Activated B cell treated with CpG ODN at 0.5 μM for 24 hours (primary cell): ENCODE measurements around the gene NOS1. TPM values are rescaled to one million over a fixed set of nuclear protein-coding genes. Genes with fewer than 3 reads are reported as not detected.
"Not testable (repeated sequence)": the region's sequence is repeated elsewhere in the genome, so short reads cannot be mapped to it uniquely, and the experiment has no call there.

Experiments used
- ATAC-seq: fragments of 200-7000 bp; cut with Tn5 transposase; one replicate; pipeline ENCODE4 v1.10.0; 2021; ENCODE audit warnings: low read depth, mild to moderate bottlenecking, moderate library complexity
- CTCF ChIA-PET: fragments of 350-600 bp; sonication (Branson Sonifier 250); formaldehyde crosslinking; loops from one replicate; lab custom pipeline; 2021; ENCODE audit warnings: antibody characterized with exemption; lab: Charles Lee
- POLR2A ChIA-PET: fragments of 350-600 bp; sonication (Branson Sonifier 250); formaldehyde crosslinking; loops from one replicate; lab custom pipeline; 2021; ENCODE audit warnings: antibody characterized with exemption; lab: Charles Lee
- DNase-seq: peaks from one replicate; pipeline ENCODE4 v3.0.0; 2022
- H3K27ac Mint-ChIP-seq: one replicate; pipeline ENCODE4 v1.8.0; 2020; ENCODE audit warnings: mixed read lengths
- H3K27me3 Mint-ChIP-seq: one replicate; pipeline ENCODE4 v1.8.0; 2021; ENCODE audit warnings: mixed read lengths
- H3K36me3 Mint-ChIP-seq: one replicate; pipeline ENCODE4 v1.8.0; 2021; ENCODE audit warnings: low read depth, mixed read lengths
- H3K4me1 Mint-ChIP-seq: one replicate; pipeline ENCODE4 v1.8.0; 2021; ENCODE audit warnings: mixed read lengths
- H3K4me3 Mint-ChIP-seq: one replicate; pipeline ENCODE4 v1.8.0; 2020; ENCODE audit warnings: mild to moderate bottlenecking, mixed read lengths
- H3K9me3 Mint-ChIP-seq: one replicate; pipeline ENCODE4 v1.8.0; 2020; ENCODE audit warnings: mixed read lengths
- CTCF ChIP-seq: fragments of 200-600 bp; IDR thresholded peaks from one replicate; pipeline ENCODE4 v1.8.0; 2022; ENCODE audit warnings: antibody characterized with exemption, mild to moderate bottlenecking
- intact Hi-C: fragments of 100-400 bp; cut with micrococcal nuclease; formaldehyde crosslinking; loops from one replicate; pipeline ENCODE4 v1.15.1; 2024
- total RNA-seq: library from RNA; stranded (reverse); gene quantifications from 2 replicates; pipeline ENCODE4 v1.2.3, GENCODE V29; 2022

Gene NOS1
- total RNA-seq, 1 donor from 2014 or later, result not detected

- H3K4me3 Mint-ChIP-seq, result no peak overlapping the region
- intact Hi-C loops, result loop anchor here (5.0 to 10.0 kb wide), 3 partner anchors 371 to 1187 kb away; partner anchors contain the start of genes RNFT2, SPRING1, SUDS3 and TAOK3
Observed at GRCh38 chr12:117188121-117188665, 173.2 kb downstream of the NOS1 start.

GRCh38 chr12:117187421-117187820, 174.0 kb downstream of the NOS1 start:
- Mint-ChIP-seq H3K36me3 (peaks cover 45% of the 10 kb centered on the region), H3K4me3 (no peak overlapping the region), H3K27me3 (no peaks in the 10 kb centered on the region), H3K9me3 (no peaks in the 10 kb centered on the region), H3K27ac (no peak overlapping the region), H3K4me1 (peaks cover 29% of the 10 kb centered on the region)
- intact Hi-C loops, result loop anchor here (5.0 to 10.0 kb wide), 3 partner anchors 370 to 1187 kb away; partner anchors contain the start of genes RNFT2, SPRING1, SUDS3 and TAOK3
- ATAC-seq, result no peak
- TF ChIP-seq CTCF, result no peak
- ChIA-PET CTCF (no interaction called here), POLR2A (no interaction called here)
- DNase-seq, result no peak

More at GRCh38 chr12:117188121-117188665, 173.2 kb downstream of the NOS1 start:
- peaks cover 43% of the 10 kb centered on the region for H3K36me3 Mint-ChIP-seq
- ChIA-PET CTCF (no interaction called here), POLR2A (interaction anchor here (0.6 kb wide), 1 partner anchor 516 kb away, joined by 9 read pairs; no protein-coding TSS in a partner anchor)
- TF ChIP-seq CTCF, result no peak
- peaks cover 29% of the 10 kb centered on the region for H3K4me1 Mint-ChIP-seq
- DNase-seq (no peak), ATAC-seq (no peak)
- H3K9me3 Mint-ChIP-seq, result no peaks in the 10 kb centered on the region
- no peaks in the 10 kb centered on the region for H3K27me3 Mint-ChIP-seq
- no peak overlapping the region for H3K27ac Mint-ChIP-seq

- Mint-ChIP-seq H3K27me3 (no peaks in the 10 kb centered on the region), H3K4me3 (no peak overlapping the region), H3K4me1 (peaks cover 7% of the 10 kb centered on the region), H3K27ac (no peak overlapping the region), H3K36me3 (peaks cover 75% of the 10 kb centered on the region), H3K9me3 (peaks cover 4% of the 10 kb centered on the region)
- intact Hi-C loops, result loop anchor here (10.0 kb wide), 1 partner anchor 1192 kb away; the partner anchor contains the start of genes SUDS3 and TAOK3
- DNase-seq, result no peak
- POLR2A ChIA-PET, result interaction anchor here (0.7 kb wide), 1 partner anchor 1200 kb away, joined by 3 read pairs; no protein-coding TSS in a partner anchor
- TF ChIP-seq CTCF, result no peak
- CTCF ChIA-PET, result no interaction called here
- no peak for ATAC-seq
Observed at GRCh38 chr12:117182866-117183265, 178.6 kb downstream of the NOS1 start.

GRCh38 chr12:117181468-117181843, 180.0 kb downstream of the NOS1 start:
- H3K27ac Mint-ChIP-seq, H3K4me3 Mint-ChIP-seq, DNase-seq, ATAC-seq, CTCF ChIA-PET, H3K27me3 Mint-ChIP-seq, H3K4me1 Mint-ChIP-seq, H3K9me3 Mint-ChIP-seq: not testable (repeated sequence)
- POLR2A ChIA-PET, result interaction anchor here (0.7 kb wide), 1 partner anchor 235 kb away, joined by 4 read pairs; no protein-coding TSS in a partner anchor
- intact Hi-C loops, result loop anchor here (10.0 kb wide), 1 partner anchor 1193 kb away; the partner anchor contains the start of genes SUDS3 and TAOK3
- H3K36me3 Mint-ChIP-seq, result peaks cover 80% of the 10 kb centered on the region

- H3K36me3 Mint-ChIP-seq, result peaks cover 81% of the 10 kb centered on the region
- ATAC-seq (no peak), DNase-seq (no peak)
- H3K9me3 Mint-ChIP-seq, result peaks cover 4% of the 10 kb centered on the region
- no peak for TF ChIP-seq CTCF
- no peaks in the 10 kb centered on the region for H3K27me3 Mint-ChIP-seq
- ChIA-PET POLR2A (interaction anchor here (0.7 kb wide), 1 partner anchor 234 kb away, joined by 4 read pairs; no protein-coding TSS in a partner anchor), CTCF (no interaction called here)
- no peak overlapping the region for H3K4me3 Mint-ChIP-seq
- H3K27ac Mint-ChIP-seq, result no peak overlapping the region
- intact Hi-C loops, result loop anchor here (10.0 kb wide), 1 partner anchor 1194 kb away; the partner anchor contains the start of genes SUDS3 and TAOK3
- H3K4me1 Mint-ChIP-seq, result peaks cover 3% of the 10 kb centered on the region
Observed at GRCh38 chr12:117180758-117181467, 180.5 kb downstream of the NOS1 start.
